ENCODE results near the gene RFTN1. TPM values are rescaled to one million over a fixed set of nuclear protein-coding genes. Genes with fewer than 3 reads are reported as not detected.

Gene RFTN1
- total and polyA plus RNA-seq, 7 donors: 10.9 to 26.4 (median 22.2) TPM

GRCh38 chr3:16538507-16538906 is 25.0 kb upstream of the RFTN1 start:
- H3K27ac ChIP-seq: no peak overlapping the region
- no peak overlapping the region for H3K4me3 ChIP-seq
- H3K9me3 ChIP-seq: no peaks in the 10 kb centered on the region
- intact Hi-C loops (cut with DNase I): no loop called here
- DNase-seq: no peak
- TF ChIP-seq CTCF (IDR thresholded peaks at IDR 0.05): no peak
- WGBS, 2 donors: 71 to 86% methylated on average over 4 of the region's 4 CpGs
- no peaks in the 10 kb centered on the region for H3K27me3 ChIP-seq
- H3K36me3 ChIP-seq: no peaks in the 10 kb centered on the region
- H3K4me1 ChIP-seq: no peaks in the 10 kb centered on the region

- intact Hi-C loops (cut with DNase I): no loop called here
- no peak for DNase-seq
- Histone ChIP-seq H3K36me3 (no peaks in the 10 kb centered on the region), H3K9me3 (no peaks in the 10 kb centered on the region), H3K27me3 (no peaks in the 10 kb centered on the region), H3K4me1 (no peaks in the 10 kb centered on the region), H3K4me3 (no peak overlapping the region), H3K27ac (no peak overlapping the region)
- WGBS, 2 donors: 76 to 84% methylated on average over 3 of the region's 3 CpGs
- no peak for TF ChIP-seq EP300 (IDR thresholded peaks at IDR 0.05)
- TF ChIP-seq POLR2A (IDR thresholded peaks at IDR 0.05): no peak
- no peak for TF ChIP-seq CTCF (IDR thresholded peaks at IDR 0.05)
- no peak for TF ChIP-seq POLR2AphosphoS5 (IDR thresholded peaks at IDR 0.05)
Observed at GRCh38 chr3:16536996-16537395, 23.5 kb upstream of the RFTN1 start.

GRCh38 chr3:16536344-16536663 is 22.8 kb upstream of the RFTN1 start:
- H3K27ac ChIP-seq: no peak overlapping the region
- WGBS, 2 donors: 88 to 96% methylated on average over 4 of the region's 4 CpGs
- TF ChIP-seq POLR2A (IDR thresholded peaks at IDR 0.05): no peak
- no peak for TF ChIP-seq CTCF (IDR thresholded peaks at IDR 0.05)
- no peak for TF ChIP-seq POLR2AphosphoS5 (IDR thresholded peaks at IDR 0.05)
- TF ChIP-seq EP300 (IDR thresholded peaks at IDR 0.05): no peak
- H3K27me3 ChIP-seq: no peaks in the 10 kb centered on the region
- H3K4me3 ChIP-seq: no peak overlapping the region
- no peaks in the 10 kb centered on the region for H3K36me3 ChIP-seq
- no peaks in the 10 kb centered on the region for H3K4me1 ChIP-seq
- DNase-seq: no peak
- H3K9me3 ChIP-seq: no peaks in the 10 kb centered on the region
- intact Hi-C loops (cut with DNase I): no loop called here

GRCh38 chr3:16534640-16535262 is 21.3 kb upstream of the RFTN1 start:
- WGBS, 2 donors: 67 to 76% methylated on average over 8 of the region's 8 CpGs

More at GRCh38 chr3:16534640-16535262, 21.3 kb upstream of the RFTN1 start:
- DNase-seq: no peak
- no peak overlapping the region for H3K27ac ChIP-seq
- no peaks in the 10 kb centered on the region for H3K27me3 ChIP-seq
- intact Hi-C loops (cut with DNase I): no loop called here
- H3K36me3 ChIP-seq: no peaks in the 10 kb centered on the region
- no peaks in the 10 kb centered on the region for H3K9me3 ChIP-seq
- TF ChIP-seq POLR2A (IDR thresholded peaks at IDR 0.05) (no peak), POLR2AphosphoS5 (IDR thresholded peaks at IDR 0.05) (no peak), EP300 (IDR thresholded peaks at IDR 0.05) (no peak), CTCF (IDR thresholded peaks at IDR 0.05) (no peak)
- H3K4me1 ChIP-seq: no peaks in the 10 kb centered on the region
- H3K4me3 ChIP-seq: no peak overlapping the region

Measured in sigmoid colon (tissue), 7 donors.